Ishikawa (cell line): ENCODE data around the gene FAM3D.

Source experiments
- CEBPB ChIP-seq: IDR thresholded peaks from 2 replicates; pipeline ENCODE4 v1.6.1; 2012
- CREB1 ChIP-seq: IDR thresholded peaks from 2 replicates; pipeline ENCODE4 v1.6.1; 2012; ENCODE audit warnings: low read depth
- EGR1 ChIP-seq: IDR thresholded peaks from 2 replicates; pipeline ENCODE4 v1.6.1; 2012
- EP300 ChIP-seq: IDR thresholded peaks from 2 replicates; pipeline ENCODE4 v1.6.1; 2012; ENCODE audit warnings: borderline replicate concordance
- FOXM1 ChIP-seq: IDR thresholded peaks from 2 replicates; pipeline ENCODE4 v1.6.1; 2012; ENCODE audit warnings: low read depth, borderline replicate concordance
- NFIC ChIP-seq: IDR thresholded peaks from 2 replicates; pipeline ENCODE4 v1.6.1; 2012
- RAD21 ChIP-seq: IDR thresholded peaks from 2 replicates; pipeline ENCODE4 v1.6.1; 2012; ENCODE audit warnings: low read depth
- TAF1 ChIP-seq: IDR thresholded peaks from 2 replicates; pipeline ENCODE4 v1.6.1; 2012; ENCODE audit warnings: low read depth, mild to moderate bottlenecking
- TCF12 ChIP-seq: IDR thresholded peaks from 2 replicates; pipeline ENCODE4 v1.6.1; 2012; ENCODE audit warnings: low read depth
- TEAD4 ChIP-seq: IDR thresholded peaks from 2 replicates; pipeline ENCODE4 v1.6.1; 2012
- YY1 ChIP-seq: IDR thresholded peaks from 2 replicates; pipeline ENCODE4 v1.6.1; 2012; ENCODE audit warnings: low read depth
- ZBTB7A ChIP-seq: IDR thresholded peaks from 2 replicates; pipeline ENCODE4 v1.6.1; 2012; ENCODE audit warnings: low read depth
- TF ChIP-seq, protein P1 (sequence below): IDR thresholded peaks from 2 replicates; pipeline ENCODE4 v1.6.1; 2012; ENCODE audit warnings: low read depth, mild to moderate bottlenecking
- TF ChIP-seq, protein P2 (sequence below): IDR thresholded peaks from 2 replicates; pipeline ENCODE4 v1.6.1; 2012
- TF ChIP-seq, protein P3 (sequence below): IDR thresholded peaks from 2 replicates; pipeline ENCODE4 v1.6.1; 2012

The FAM3D gene

DNA sequence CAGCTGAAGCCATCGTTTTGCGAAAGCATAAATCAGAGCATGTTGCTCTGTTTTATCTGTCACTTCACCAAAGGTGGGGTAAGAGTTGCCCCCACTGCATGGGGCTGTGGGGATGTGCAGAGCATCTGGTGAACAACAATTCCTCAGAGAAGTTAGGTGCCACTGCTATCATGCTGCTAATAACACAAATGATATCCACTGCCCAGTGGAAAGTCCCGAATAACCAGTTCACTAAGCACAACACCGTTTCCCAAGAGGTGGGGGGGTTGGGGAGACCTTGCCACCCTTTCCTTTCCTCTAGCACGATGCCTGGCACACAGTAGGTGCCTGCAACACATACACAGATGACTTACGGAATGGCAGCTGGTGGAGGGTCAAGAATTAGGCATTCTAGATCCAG, 38.6 kb downstream of the FAM3D start:
- TF ChIP-seq TAF1 (no peak), YY1 (no peak), EGR1 (no peak), CEBPB (no peak)
- TF ChIP-seq, protein P1, sequence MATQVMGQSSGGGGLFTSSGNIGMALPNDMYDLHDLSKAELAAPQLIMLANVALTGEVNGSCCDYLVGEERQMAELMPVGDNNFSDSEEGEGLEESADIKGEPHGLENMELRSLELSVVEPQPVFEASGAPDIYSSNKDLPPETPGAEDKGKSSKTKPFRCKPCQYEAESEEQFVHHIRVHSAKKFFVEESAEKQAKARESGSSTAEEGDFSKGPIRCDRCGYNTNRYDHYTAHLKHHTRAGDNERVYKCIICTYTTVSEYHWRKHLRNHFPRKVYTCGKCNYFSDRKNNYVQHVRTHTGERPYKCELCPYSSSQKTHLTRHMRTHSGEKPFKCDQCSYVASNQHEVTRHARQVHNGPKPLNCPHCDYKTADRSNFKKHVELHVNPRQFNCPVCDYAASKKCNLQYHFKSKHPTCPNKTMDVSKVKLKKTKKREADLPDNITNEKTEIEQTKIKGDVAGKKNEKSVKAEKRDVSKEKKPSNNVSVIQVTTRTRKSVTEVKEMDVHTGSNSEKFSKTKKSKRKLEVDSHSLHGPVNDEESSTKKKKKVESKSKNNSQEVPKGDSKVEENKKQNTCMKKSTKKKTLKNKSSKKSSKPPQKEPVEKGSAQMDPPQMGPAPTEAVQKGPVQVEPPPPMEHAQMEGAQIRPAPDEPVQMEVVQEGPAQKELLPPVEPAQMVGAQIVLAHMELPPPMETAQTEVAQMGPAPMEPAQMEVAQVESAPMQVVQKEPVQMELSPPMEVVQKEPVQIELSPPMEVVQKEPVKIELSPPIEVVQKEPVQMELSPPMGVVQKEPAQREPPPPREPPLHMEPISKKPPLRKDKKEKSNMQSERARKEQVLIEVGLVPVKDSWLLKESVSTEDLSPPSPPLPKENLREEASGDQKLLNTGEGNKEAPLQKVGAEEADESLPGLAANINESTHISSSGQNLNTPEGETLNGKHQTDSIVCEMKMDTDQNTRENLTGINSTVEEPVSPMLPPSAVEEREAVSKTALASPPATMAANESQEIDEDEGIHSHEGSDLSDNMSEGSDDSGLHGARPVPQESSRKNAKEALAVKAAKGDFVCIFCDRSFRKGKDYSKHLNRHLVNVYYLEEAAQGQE = no peak
- TF ChIP-seq, protein P2, sequence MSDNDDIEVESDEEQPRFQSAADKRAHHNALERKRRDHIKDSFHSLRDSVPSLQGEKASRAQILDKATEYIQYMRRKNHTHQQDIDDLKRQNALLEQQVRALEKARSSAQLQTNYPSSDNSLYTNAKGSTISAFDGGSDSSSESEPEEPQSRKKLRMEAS = no peak

DNA sequence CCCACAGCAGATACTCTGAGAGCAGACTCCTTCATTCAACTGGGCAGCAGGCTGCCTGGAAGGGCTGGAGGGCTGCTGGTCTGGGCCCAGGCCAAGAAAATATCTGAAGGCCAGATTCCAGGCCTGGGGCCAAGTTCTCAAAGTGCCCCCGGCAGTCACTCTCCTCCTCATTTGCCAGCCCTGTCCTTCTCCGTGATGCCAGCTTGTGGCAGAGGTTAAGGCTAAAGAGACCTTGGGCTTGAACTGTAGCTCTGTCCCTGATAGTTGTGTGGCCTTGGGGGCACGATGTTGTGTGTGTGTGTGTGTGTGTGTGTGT, 39.0 kb downstream of the FAM3D start:
- TF ChIP-seq ZBTB7A (no peak), NFIC (peak; percentile 83), TEAD4 (peak; percentile 36), FOXM1 (no peak), EP300 (no peak), TCF12 (no peak)
- TF ChIP-seq, protein P3, sequence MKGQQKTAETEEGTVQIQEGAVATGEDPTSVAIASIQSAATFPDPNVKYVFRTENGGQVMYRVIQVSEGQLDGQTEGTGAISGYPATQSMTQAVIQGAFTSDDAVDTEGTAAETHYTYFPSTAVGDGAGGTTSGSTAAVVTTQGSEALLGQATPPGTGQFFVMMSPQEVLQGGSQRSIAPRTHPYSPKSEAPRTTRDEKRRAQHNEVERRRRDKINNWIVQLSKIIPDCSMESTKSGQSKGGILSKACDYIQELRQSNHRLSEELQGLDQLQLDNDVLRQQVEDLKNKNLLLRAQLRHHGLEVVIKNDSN = no peak

DNA sequence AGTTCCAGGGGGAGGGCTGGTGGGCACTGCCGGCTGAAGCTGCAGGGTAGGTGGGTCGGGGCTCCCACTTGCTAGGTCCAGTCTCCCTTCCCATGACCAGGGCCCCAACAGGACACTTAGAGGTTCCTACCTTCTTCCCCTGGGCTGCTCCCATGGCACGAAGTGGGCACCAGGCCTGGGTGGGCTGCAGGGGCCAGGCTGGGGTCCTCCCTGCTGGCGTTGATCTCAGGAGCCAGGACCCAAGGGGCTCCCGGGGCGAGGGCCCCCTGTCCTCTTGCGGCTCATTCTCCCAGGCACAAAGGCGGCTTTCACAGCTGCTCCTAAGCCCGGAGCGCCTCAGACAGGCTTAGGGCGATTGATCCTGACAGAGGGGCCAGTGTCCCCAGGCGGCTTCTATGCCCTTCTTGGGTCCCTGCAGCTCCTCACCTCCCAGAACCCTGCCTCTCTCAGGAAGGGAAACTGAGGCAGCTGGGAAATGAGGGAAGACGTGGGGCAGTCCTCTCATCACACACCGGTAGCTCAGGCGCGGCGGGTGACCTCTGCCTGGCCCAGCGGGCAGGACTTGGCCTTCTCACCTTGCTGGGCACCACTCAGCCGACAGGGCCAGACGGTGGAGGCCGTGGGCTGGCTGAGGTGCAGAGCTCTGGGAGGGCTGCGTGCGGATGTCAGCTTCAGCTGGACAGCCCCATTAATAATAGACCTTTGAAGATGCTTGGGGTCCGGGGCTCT, 39.6 kb downstream of the FAM3D start:
- TF ChIP-seq ZBTB7A (no peak), EP300 (no peak), CEBPB (no peak), FOXM1 (no peak), YY1 (no peak), RAD21 (no peak), TEAD4 (no peak), EGR1 (no peak), TCF12 (no peak), CREB1 (no peak), TAF1 (no peak)
- TF ChIP-seq, protein P2 = no peak
- TF ChIP-seq, protein P3 = no peak
- TF ChIP-seq, protein P1 = no peak

DNA sequence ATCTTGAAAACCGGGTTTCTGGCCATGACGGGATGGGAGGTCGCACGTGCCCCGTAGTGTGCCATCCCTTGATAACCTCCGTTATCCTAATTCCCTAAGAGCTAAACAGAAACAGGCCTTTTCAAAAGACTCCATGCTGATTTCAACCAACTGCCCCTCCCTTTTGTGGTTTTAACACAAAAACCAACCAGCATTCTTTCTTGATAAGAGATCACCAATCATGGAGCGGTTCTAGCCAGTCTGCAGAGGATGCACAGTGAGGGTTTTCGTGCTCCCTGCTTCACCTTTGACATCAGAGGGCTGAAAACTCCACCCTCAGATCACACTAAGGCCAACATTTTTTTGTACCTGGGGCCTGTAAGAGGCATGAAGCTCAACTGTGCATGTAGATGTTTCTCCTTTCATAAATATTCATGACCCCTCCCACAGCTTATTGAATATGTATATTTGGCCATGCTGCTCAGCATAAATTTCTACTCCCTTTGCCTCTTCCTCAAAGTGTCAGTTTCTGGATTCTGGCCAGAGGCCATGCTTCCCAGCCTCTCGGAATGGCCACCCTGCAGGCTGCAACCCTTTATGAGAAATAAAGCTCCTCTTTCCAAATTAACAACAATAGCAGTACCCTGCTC, 41.3 kb downstream of the FAM3D start:
- 0 out of 2 replicates have a peak, but pooled peaks have one; percentile 27 for TF ChIP-seq NFIC
- TF ChIP-seq RAD21 = no peak
- TF ChIP-seq TCF12 = no peak
- TF ChIP-seq CREB1 = no peak

DNA sequence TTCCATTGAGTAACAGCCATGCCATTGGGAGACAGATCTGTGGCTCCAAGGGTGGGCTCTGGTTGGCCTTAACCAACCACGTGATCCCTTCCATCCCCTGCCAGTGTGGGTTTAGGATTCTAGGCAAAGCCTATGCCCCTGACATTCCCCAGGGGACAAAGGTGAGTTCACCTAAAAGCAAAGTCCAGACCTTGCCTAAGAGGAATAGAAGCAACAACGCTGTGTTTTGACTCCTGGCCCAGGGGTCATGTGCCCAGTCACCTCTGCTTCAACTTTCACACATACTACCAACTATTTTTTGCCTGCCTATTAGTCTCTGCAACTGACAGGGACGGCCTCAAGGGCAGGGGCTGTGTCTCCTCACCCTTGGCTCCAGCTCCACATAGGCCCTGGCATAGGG, 42.0 kb downstream of the FAM3D start:
- no peak for TF ChIP-seq ZBTB7A
- no peak for TF ChIP-seq NFIC
- TF ChIP-seq, protein P3 = no peak
- TF ChIP-seq TEAD4 = no peak
- TF ChIP-seq EP300 = no peak
- TF ChIP-seq TCF12 = no peak
- TF ChIP-seq RAD21 = no peak
- TF ChIP-seq EGR1 = no peak
- TF ChIP-seq FOXM1 = no peak
- TF ChIP-seq CREB1 = no peak

DNA sequence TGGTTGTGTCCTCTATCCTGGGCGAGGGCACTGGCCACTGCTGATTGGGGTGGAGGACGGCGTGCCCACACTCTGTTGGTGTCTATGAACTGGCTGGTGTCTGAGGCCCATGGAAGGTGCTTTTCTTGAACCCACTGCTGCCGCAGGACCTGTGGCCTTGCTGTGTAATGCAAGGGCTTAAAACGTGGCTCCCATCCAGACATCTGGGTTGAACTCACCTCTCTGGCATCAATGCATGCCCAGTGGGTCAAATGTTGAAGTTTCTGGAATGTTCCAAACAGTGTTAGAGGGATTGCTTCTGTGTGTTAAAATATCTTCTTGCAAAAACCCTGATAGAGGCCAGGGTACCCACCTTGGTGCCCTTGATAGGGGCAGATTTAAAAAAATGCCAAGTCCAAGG, 42.6 kb downstream of the FAM3D start:
- no peak for TF ChIP-seq TAF1
- no peak for TF ChIP-seq EGR1
- no peak for TF ChIP-seq TCF12
- TF ChIP-seq CEBPB = no peak
- TF ChIP-seq ZBTB7A = no peak
- TF ChIP-seq NFIC = no peak
- TF ChIP-seq, protein P1 = no peak
- TF ChIP-seq, protein P3 = no peak
- TF ChIP-seq, protein P2 = no peak
- no peak for TF ChIP-seq RAD21
- no peak for TF ChIP-seq EP300
- no peak for TF ChIP-seq TEAD4
- no peak for TF ChIP-seq FOXM1
- TF ChIP-seq CREB1 = no peak
- no peak for TF ChIP-seq YY1
